Measurements from ENCODE around the gene C16orf46.

The C16orf46 gene

GRCh38 chr16:81012974-81013373 is 64.1 kb downstream of the C16orf46 start:
- no peak for DNase-seq

Measured in NCI-H1417 (cell line).